ENCODE data around the gene ATF5.
"Not testable (repeated sequence)": the region's sequence is repeated elsewhere in the genome, so short reads cannot be mapped to it uniquely, and the experiment has no call there.

DNA sequence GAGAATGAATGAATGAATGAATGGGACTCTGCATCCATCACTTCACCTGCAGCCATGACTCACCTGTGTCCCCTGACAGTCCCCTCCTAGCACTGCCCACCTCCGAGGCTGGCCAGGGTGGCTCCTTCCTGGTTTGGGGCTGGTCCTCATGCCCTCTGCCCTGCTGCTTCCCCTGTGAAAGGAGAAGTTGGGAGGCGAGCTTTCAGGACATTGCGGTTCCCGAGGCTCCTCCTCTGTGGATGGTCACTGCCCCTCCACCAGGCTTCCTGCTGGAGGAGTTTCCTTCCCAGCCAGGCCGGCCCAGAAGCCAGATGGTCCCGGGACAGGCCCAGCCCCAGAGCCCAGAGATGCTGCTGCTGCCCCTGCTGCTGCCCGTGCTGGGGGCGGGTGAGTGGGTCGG is 40.4 kb downstream of the ATF5 start:
- not testable (repeated sequence) for TF ChIP-seq SIN3B (IDR thresholded peaks at IDR 0.05; ENCODE audit: low read length); KLF11 (CRISPR knock-in tag; IDR thresholded peaks at IDR 0.05); EZH2 (conservative IDR thresholded peaks at IDR 0.05; ENCODE audit: low read depth, low read length); GPBP1L1 (CRISPR knock-in tag; IDR thresholded peaks at IDR 0.05); FOSL2 (CRISPR knock-in tag; IDR thresholded peaks at IDR 0.05); HNF4A (CRISPR knock-in tag; IDR thresholded peaks at IDR 0.05)
